ENCODE data around the gene FGF4.

Gene FGF4

DNA sequence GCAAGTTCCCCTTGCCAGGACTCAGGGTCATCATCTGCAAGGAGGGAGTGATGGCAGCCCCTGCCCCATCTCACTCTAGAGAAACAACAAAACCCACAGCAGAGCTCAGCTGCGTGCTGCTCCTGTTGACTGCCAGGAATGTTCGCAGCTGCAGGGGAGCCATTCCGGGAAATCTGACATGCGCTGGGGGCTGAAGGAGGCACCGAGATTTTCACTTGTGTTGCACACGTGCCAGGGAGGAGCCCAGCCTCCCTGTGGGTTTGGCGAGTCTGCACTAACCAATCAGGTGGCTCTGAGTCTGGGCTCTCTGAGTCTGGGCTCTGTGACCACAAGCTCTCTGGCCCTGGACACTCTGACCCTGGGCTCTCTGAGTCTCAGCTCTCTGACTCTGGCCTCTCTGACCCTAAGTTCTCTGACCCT is 33.5 kb upstream of the FGF4 start:
- no peak for DNase-seq (ENCODE audit: low read depth in 2 of 2, low spot score in 1 of 2)

DNA sequence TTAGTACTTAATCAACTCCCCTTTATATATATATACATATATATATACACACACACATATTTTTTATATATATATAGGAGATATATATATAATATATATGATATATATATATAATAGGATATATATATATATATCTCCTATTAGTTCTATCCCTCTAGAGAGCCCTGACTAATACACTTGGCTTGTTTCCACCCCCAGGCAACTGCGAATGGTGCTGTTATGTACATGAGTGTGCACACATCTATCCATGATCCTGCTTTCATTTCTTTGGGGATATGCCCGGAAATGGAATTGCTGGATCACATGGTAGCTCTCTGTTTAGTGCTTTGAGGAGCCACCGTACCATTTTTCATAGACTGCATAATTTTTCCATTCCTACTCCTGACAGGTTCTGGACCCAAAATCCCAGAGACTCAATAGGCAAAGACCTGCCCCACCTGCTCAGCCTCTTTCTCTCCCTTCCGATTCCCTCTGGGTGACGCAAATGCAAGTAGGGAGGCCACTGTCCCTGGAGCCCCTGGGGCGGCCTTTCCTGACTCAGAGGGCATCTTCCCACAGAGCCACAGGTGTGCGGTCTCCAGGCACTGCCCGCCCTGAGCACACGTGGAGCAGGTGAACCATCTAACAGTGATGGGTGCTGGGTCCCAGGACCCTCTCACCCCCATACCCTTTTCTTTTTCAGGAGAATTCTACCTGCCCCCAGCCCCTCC is 32.1 kb upstream of the FGF4 start:
- DNase-seq (ENCODE audit: low read depth in 2 of 2, low spot score in 1 of 2), result no peak

- no peak for DNase-seq (ENCODE audit: low read depth in 2 of 2, low spot score in 1 of 2)
These were observed 29.8 kb upstream of the FGF4 start for GRCh38 chr11:69804769-69805508.

DNA sequence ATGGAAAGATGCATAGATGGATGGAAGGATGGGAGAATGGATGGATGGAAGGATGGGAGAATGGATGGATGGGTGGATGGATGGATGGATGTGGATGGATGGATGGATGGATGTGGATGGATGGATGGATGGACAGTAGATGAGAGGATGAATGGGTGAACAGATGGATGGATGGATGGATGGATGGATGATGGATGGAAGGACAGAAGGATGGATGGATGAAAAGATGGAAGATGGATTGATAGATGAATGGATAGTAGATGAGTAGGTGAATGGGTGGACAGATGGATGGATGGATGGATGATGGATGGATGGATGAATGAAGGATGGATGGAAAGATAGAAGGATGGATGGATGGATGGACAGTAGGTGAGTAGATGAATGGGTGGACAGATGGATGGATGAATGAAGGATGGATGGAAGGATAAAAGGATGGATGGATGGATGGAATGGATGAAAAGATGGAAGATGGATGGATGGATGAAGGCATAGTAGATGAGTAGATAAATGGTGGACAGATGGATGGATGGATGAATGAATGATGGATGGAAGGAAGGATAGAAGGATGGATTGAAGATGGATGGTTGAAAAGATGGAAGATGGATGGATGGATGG is 28.6 kb upstream of the FGF4 start:
- no peak for DNase-seq (ENCODE audit: low read depth in 2 of 2, low spot score in 1 of 2)

DNA sequence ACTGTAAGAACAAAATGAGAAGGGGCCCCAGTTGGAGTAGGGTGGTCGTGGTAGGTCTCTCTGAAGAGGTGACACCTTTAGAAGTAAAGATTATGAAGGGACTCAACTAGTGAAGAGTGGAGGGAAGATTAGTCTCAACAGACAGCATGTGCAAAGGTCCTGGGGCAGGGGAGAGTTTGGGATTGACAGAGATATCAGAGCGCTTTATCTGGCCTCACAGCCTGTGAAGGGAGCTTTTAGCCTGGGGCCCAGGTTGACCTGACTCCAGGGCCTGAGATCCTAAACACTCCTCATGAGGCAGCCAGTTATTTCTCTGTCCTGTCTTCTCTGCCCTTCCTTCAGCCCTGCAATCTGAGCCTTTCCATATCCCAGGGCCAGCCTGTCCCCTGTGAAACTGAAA is 27.9 kb upstream of the FGF4 start:
- DNase-seq (ENCODE audit: low read depth in 2 of 2, low spot score in 1 of 2), result no peak

DNA sequence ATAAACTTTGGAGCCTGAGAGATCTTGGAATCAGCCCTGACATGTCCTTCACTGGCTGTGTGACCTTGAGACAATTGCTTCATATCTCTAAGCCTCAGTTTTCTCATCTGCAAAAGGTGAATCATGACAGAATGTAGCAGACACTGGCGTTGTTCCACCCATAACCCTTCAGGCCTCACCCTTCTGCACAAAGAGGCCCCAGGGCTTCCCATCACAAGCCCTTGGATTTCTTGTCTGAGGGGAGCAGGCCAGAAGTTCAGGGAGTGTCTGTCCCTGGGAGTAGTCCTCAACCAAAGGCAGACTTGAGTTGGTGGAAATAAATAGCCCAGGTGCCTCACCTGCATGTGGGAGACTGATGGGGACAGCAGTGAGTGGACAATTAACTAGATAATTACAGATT is 27.4 kb upstream of the FGF4 start:
- no peak for DNase-seq (ENCODE audit: low read depth in 2 of 2, low spot score in 1 of 2)

DNA sequence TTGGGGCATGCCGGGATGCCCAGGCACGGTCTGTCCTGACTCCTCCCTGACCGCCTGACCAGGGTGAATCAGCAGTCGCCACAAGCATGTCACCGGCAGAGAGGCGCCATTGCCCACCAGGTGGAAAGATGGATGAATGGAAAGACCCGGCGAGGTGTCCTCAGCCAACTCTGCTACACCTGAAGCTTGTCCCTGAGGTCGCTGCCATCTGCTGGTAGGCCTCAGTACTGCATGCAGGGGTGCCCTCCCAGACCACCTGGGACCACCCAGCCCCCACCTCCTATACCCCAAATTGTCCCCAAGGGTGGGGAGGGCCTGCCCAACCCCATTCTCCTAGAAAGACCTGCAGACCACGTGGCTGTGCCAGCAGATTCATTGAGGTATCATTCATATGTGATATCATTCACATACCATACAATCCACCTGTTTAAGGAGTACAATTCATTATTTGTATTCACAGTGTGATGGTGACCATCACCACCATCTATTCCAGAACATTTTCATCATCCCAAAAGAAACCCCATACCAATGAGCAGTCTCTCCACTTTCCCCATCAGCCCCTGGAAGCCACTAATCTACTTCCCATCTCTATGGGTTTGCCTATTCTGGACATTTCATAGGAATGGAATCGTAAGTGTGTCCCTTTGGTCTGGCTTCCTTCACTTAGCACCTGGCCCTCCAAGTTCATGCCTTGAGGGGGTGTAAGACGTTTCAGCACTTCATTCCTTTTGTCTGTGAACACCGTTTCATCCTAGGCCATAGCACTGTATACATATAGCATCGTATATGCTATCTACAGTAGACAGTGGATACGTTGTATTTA is 26.6 kb upstream of the FGF4 start:
- peak in 1 of 2 donors; percentile 3 for DNase-seq (ENCODE audit: low read depth in 2 of 2, low spot score in 1 of 2)

GRCh38 chr11:69800278-69800677 is 25.1 kb upstream of the FGF4 start:
- DNase-seq (ENCODE audit: low read depth in 2 of 2, low spot score in 1 of 2), result no peak

GRCh38 chr11:69799582-69799981 is 24.4 kb upstream of the FGF4 start:
- no peak for DNase-seq (ENCODE audit: low read depth in 2 of 2, low spot score in 1 of 2)

- no peak for DNase-seq (ENCODE audit: low read depth in 2 of 2, low spot score in 1 of 2)
These were observed 24.0 kb upstream of the FGF4 start for GRCh38 chr11:69799097-69799496.

DNA sequence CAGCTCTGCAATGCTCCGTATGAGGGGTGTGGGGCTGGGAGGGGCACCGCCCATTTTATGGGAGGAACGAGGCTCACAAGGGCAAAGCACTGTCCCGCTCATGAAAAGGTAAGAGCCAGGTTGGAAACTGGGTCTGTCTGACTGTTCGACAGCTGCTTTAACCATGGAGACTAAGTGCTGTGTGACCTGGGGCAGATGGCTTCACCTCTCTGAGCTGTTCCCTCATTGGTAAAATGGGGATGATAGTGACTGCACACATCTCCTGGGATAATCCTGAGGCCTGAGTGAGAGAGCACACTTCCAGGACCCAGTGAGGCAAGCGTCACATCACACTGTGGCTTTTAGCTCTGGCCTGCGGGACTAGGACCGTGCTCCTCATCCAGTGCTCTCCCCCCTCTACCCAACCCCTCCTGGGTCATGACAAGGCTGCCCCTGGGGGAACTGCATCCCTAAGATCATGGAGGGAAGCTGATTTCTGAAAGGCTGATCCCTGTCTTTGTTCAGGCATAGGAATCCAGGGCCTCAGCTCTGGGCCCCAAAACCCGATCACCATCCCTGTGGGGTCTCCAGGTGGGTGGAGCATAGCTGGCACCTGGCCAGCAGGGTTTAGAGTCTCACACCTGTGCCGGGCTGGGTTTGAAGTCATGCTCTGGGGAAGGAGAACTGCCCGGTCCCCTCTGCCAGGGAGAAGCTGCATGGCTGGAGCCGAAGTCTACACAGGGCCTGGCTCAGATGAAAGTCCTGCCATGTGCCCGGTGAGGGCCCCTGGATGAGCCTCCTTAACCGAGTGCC is 22.8 kb upstream of the FGF4 start:
- DNase-seq (ENCODE audit: low read depth in 2 of 2, low spot score in 1 of 2), result no peak

- DNase-seq (ENCODE audit: low read depth in 2 of 2, low spot score in 1 of 2), result no peak
These were observed 22.0 kb upstream of the FGF4 start for GRCh38 chr11:69797156-69797555.

DNA sequence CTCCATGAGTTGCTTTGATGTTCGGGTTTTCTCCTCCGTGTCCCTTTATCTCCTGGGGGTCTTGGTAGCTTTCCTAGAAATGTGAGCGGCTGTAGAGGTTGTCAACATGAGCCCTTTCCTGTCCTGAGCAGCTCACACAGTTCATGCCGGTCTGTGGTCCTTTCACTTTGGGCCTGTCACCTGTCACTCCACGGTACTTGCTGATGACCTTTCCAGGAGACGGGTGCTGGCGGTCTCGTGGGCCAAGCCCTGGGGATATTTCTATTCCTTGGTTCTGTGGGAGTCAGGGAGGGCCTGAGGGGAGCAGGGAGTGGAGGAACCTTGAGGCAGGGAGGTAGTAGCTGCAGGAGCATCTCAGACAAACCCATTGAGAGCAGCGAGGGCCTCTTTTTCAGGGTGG is 20.9 kb upstream of the FGF4 start:
- no peak for DNase-seq (ENCODE audit: low read depth in 2 of 2, low spot score in 1 of 2)

GRCh38 chr11:69791276-69792180 is 16.4 kb upstream of the FGF4 start:
- no peak for DNase-seq (ENCODE audit: low read depth in 2 of 2, low spot score in 1 of 2)

DNA sequence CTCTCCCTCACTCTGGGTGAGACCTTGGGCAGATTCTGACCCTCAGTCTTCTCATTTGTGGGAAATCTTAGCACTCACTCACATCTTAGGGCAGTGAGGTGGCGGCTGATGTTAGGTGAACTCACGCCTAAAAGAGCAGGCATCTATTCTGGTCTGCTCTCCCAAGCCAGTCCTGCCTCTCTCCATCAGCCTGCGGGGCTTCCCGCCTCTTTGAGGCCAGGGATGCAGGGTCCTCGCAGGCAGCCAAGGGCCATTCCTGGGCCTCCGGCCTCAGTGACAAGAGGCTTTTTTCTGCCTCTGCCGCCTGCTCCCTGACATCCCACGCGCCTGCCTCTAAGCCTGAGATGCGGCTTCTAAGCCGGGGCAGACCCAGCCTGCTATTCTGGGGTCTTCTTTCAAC is 13.8 kb upstream of the FGF4 start:
- no peak for DNase-seq (ENCODE audit: low read depth in 2 of 2, low spot score in 1 of 2)

GRCh38 chr11:69787906-69788305 is 12.8 kb upstream of the FGF4 start:
- DNase-seq (ENCODE audit: low read depth in 2 of 2, low spot score in 1 of 2), result no peak

GRCh38 chr11:69787457-69787856 is 12.3 kb upstream of the FGF4 start:
- DNase-seq (ENCODE audit: low read depth in 2 of 2, low spot score in 1 of 2), result no peak

- DNase-seq (ENCODE audit: low read depth in 2 of 2, low spot score in 1 of 2), result no peak
These were observed 6.1 kb upstream of the FGF4 start for GRCh38 chr11:69781241-69781640.

DNA sequence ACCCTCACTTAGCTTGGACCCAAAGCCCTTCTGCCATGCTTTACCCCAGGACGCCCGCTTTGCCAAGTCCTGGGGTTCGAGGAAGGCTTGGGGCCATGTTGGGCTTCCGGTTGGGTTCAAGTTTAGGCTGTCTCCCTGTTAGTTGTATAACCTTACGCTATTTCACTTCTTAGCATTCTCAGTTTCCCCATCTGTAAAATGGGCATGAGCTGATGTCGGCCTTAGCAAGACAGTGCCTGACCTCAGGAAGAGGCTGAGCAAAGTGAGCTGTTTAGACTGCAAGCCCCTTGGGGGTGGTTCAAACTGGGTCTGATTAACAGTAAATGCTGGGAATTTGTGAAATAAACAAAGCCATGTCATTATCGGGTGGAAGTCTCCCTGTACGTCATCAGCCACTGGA is 3.2 kb upstream of the FGF4 start:
- no peak for DNase-seq (ENCODE audit: low read depth in 2 of 2, low spot score in 1 of 2)

Data from stimulated activated CD8-positive, alpha-beta memory T cell treated with anti-CD3 and anti-CD28 coated beads, Interleukin-4, amount 100 ng/mL, for 1 hour (primary cell).